DOHH2 (cell line): Measurements from ENCODE around the gene NCBP3.

Source experiments
- H3F3A ChIP-seq: fragments of 200-600 bp; sonication (generic), shearing (Covaris generic); 2 replicates; pipeline ENCODE4 v1.6.0; 2016; ENCODE audit warnings: antibody characterized with exemption, mild to moderate bottlenecking; ENCODE audit not compliant: control insufficient read depth, insufficient read depth
- H3K27ac ChIP-seq: fragments of 200-600 bp; sonication (generic); 2 replicates; pipeline ENCODE4 v1.5.1; 2014; ENCODE audit warnings: low read depth, mild to moderate bottlenecking, low read length, moderate library complexity
- H3K27me3 ChIP-seq: fragments of 200-600 bp; sonication (generic); 2 replicates; pipeline ENCODE4 v1.6.1; 2014; ENCODE audit warnings: mild to moderate bottlenecking, low read length, mixed read lengths; ENCODE audit not compliant: control insufficient read depth
- H3K36me3 ChIP-seq: fragments of 200-600 bp; sonication (generic); 2 replicates; pipeline ENCODE4 v1.6.1; 2014; ENCODE audit warnings: mild to moderate bottlenecking, low read length, moderate library complexity, mixed read lengths; ENCODE audit not compliant: control insufficient read depth
- H3K4me1 ChIP-seq: fragments of 200-600 bp; sonication (generic); 2 replicates; pipeline ENCODE4 v1.6.1; 2014; ENCODE audit warnings: mild to moderate bottlenecking, low read length, mixed read lengths; ENCODE audit not compliant: control insufficient read depth
- H3K4me2 ChIP-seq: fragments of 200-600 bp; sonication (generic); 2 replicates; pipeline ENCODE4 v1.6.0; 2014; ENCODE audit warnings: mild to moderate bottlenecking, low read length, moderate library complexity
- H3K4me3 ChIP-seq: fragments of 200-600 bp; sonication (generic); 2 replicates; pipeline ENCODE4 v1.5.1; 2014; ENCODE audit warnings: mild to moderate bottlenecking, low read length, mixed read lengths
- H3K79me2 ChIP-seq: fragments of 200-600 bp; sonication (generic); 2 replicates; pipeline ENCODE4 v1.6.1; 2014; ENCODE audit warnings: mild to moderate bottlenecking, low read length, mixed read lengths; ENCODE audit not compliant: control insufficient read depth
- H3K9me2 ChIP-seq: fragments of 200-600 bp; sonication (generic); replicated peaks from 2 replicates; pipeline ENCODE4 v1.6.1; 2014; ENCODE audit warnings: mild to moderate bottlenecking, low read length, mixed read lengths; ENCODE audit not compliant: control insufficient read depth
- H3K9me3 ChIP-seq: fragments of 200-600 bp; sonication (generic); 2 replicates; pipeline ENCODE4 v1.6.1; 2014; ENCODE audit warnings: antibody characterized with exemption, low read length, mixed read lengths; ENCODE audit not compliant: control insufficient read depth, insufficient read depth
- H4K20me1 ChIP-seq: fragments of 200-600 bp; sonication (generic); 2 replicates; pipeline ENCODE4 v1.6.0; 2014; ENCODE audit warnings: low read depth, mild to moderate bottlenecking, antibody characterized with exemption, low read length, moderate library complexity; ENCODE audit not compliant: control insufficient read depth, insufficient read depth
- CTCF ChIP-seq: fragments of 200-600 bp; sonication (generic); IDR thresholded peaks from one replicate; pipeline ENCODE4 v1.5.1; 2014; ENCODE audit warnings: antibody characterized with exemption, mild to moderate bottlenecking, low read depth, low read length; ENCODE audit not compliant: poor library complexity, severe bottlenecking
- EZH2phosphoT487 ChIP-seq: fragments of 200-600 bp; sonication (generic); IDR thresholded peaks from 2 replicates; pipeline ENCODE4 v1.6.1; 2017; ENCODE audit warnings: borderline replicate concordance, mild to moderate bottlenecking, antibody characterized with exemption, low read length, moderate library complexity, mixed read lengths

Gene NCBP3

GRCh38 chr17:3887804-3888203 is 41.8 kb upstream of the NCBP3 start:
- TF ChIP-seq EZH2phosphoT487, result no peak
- H3K27ac ChIP-seq, result no peak overlapping the region
- no peaks in the 10 kb centered on the region for H3K9me2 ChIP-seq
- peaks cover 12% of the 10 kb centered on the region for H3K27me3 ChIP-seq
- H3K4me3 ChIP-seq, result no peak overlapping the region
- H4K20me1 ChIP-seq, result 0 out of 2 replicates have a peak, but pooled peaks cover 3% of the 10 kb centered on the region
- peaks cover 38% of the 10 kb centered on the region for H3K4me1 ChIP-seq
- no peaks in the 10 kb centered on the region for H3K79me2 ChIP-seq
- no peak overlapping the region for H3K4me2 ChIP-seq
- no peaks in the 10 kb centered on the region for H3K9me3 ChIP-seq
- peaks cover 10% of the 10 kb centered on the region for H3F3A ChIP-seq
- H3K36me3 ChIP-seq, result no peaks in the 10 kb centered on the region

- H3K4me2 ChIP-seq, result peak overlapping the region; percentile 39
- H3K9me3 ChIP-seq, result no peaks in the 10 kb centered on the region
- H3K27ac ChIP-seq, result no peak overlapping the region
Measured at GRCh38 chr17:3887394-3887793, 41.3 kb upstream of the NCBP3 start.

GRCh38 chr17:3886776-3887175 is 40.7 kb upstream of the NCBP3 start:
- Histone ChIP-seq H3K4me2 (peak overlapping the region; percentile 39), H3K9me2 (no peaks in the 10 kb centered on the region), H3K9me3 (no peaks in the 10 kb centered on the region), H3K27ac (no peak overlapping the region), H3F3A (peaks cover 10% of the 10 kb centered on the region), H4K20me1 (0 out of 2 replicates have a peak, but pooled peaks cover 2% of the 10 kb centered on the region), H3K79me2 (no peaks in the 10 kb centered on the region), H3K4me3 (no peak overlapping the region), H3K36me3 (no peaks in the 10 kb centered on the region), H3K4me1 (peaks cover 30% of the 10 kb centered on the region), H3K27me3 (peaks cover 3% of the 10 kb centered on the region)
- TF ChIP-seq CTCF (no peak), EZH2phosphoT487 (no peak)

More at GRCh38 chr17:3887394-3887793, 41.3 kb upstream of the NCBP3 start:
- Histone ChIP-seq H3K4me3 (no peak overlapping the region), H4K20me1 (0 out of 2 replicates have a peak, but pooled peaks cover 3% of the 10 kb centered on the region), H3K79me2 (no peaks in the 10 kb centered on the region), H3K9me2 (no peaks in the 10 kb centered on the region), H3K27me3 (peaks cover 10% of the 10 kb centered on the region), H3F3A (peaks cover 10% of the 10 kb centered on the region), H3K36me3 (no peaks in the 10 kb centered on the region), H3K4me1 (peaks cover 36% of the 10 kb centered on the region)
- TF ChIP-seq EZH2phosphoT487 (no peak), CTCF (no peak)

- Histone ChIP-seq H3K4me3 (no peak overlapping the region), H3K27ac (no peak overlapping the region), H3K4me1 (peaks cover 22% of the 10 kb centered on the region), H3K27me3 (no peaks in the 10 kb centered on the region; the same call in 1 of the 2 replicates), H4K20me1 (no peaks in the 10 kb centered on the region), H3K79me2 (no peaks in the 10 kb centered on the region), H3K4me2 (no peak overlapping the region), H3F3A (peaks cover 2% of the 10 kb centered on the region; the same call in 1 of the 2 replicates), H3K36me3 (no peaks in the 10 kb centered on the region), H3K9me3 (no peaks in the 10 kb centered on the region), H3K9me2 (no peaks in the 10 kb centered on the region)
- TF ChIP-seq CTCF, result no peak
- no peak for TF ChIP-seq EZH2phosphoT487
Measured at GRCh38 chr17:3885970-3886369, 39.9 kb upstream of the NCBP3 start.
